Thoracic aorta (tissue), 2 donors: ENCODE measurements around the gene VSIG2. TPM values are rescaled to one million over a fixed set of nuclear protein-coding genes. Genes with fewer than 3 reads are reported as not detected.

Experiments
- ATAC-seq: fragments of 150-250 bp; one replicate; pipeline ENCODE4 v1.8.0; 2017; ENCODE audit warnings: low read depth; ENCODE audit not compliant: insufficient number of reproducible peaks, low FRiP score
- DNase-seq: peaks from one replicate; pipeline ENCODE4 v3.0.0-alpha.2; 2020; ENCODE audit warnings: low spot score
- H3K27ac ChIP-seq, 2 donors: fragments of 200-600 bp; sonication (generic); 1 replicate in 1 of 2; 2 replicates in 1 of 2; pipeline ENCODE4 v1.5.1; 2016; ENCODE audit warnings: mild to moderate bottlenecking in 2 of 2, moderate library complexity in 2 of 2
- H3K27me3 ChIP-seq: fragments of 200-600 bp; sonication (generic); replicated peaks from 2 replicates; pipeline ENCODE4 v1.6.0; 2016; ENCODE audit warnings: mild to moderate bottlenecking; ENCODE audit not compliant: insufficient read depth
- H3K36me3 ChIP-seq: fragments of 200-600 bp; sonication (generic); one replicate; pipeline ENCODE4 v1.5.1; 2016
- H3K4me1 ChIP-seq, 2 donors: fragments of 200-600 bp; sonication (generic); 1 replicate in 1 of 2; 2 replicates in 1 of 2; pipeline versions ENCODE4 v1.5.1 to v1.6.0; 2016; ENCODE audit warnings: low read depth in 2 of 2, mild to moderate bottlenecking in 1 of 2; ENCODE audit not compliant: control insufficient read depth in 1 of 2
- H3K4me3 ChIP-seq: fragments of 200-600 bp; sonication (generic); 2 replicates; pipeline ENCODE4 v1.5.1; 2016; ENCODE audit warnings: mild to moderate bottlenecking
- H3K9me3 ChIP-seq: fragments of 200-600 bp; sonication (generic); 2 replicates; pipeline ENCODE4 v1.5.1; 2016
- CTCF ChIP-seq: fragments of 200-600 bp; sonication (generic); IDR thresholded peaks from one replicate; pipeline ENCODE4 v1.5.1; 2019; ENCODE audit warnings: antibody characterized with exemption
- total RNA-seq, 2 donors: library from RNA; depleted of rRNA; stranded (reverse); fragments of >200 nt; gene quantifications; one replicate each; pipeline versions ENCODE4 v1.1.0 to v1.2.3, GENCODE V29; 2016

The VSIG2 gene
- total RNA-seq = 1 to 10 TPM; 1.2 to 2.7 TPM

DNA sequence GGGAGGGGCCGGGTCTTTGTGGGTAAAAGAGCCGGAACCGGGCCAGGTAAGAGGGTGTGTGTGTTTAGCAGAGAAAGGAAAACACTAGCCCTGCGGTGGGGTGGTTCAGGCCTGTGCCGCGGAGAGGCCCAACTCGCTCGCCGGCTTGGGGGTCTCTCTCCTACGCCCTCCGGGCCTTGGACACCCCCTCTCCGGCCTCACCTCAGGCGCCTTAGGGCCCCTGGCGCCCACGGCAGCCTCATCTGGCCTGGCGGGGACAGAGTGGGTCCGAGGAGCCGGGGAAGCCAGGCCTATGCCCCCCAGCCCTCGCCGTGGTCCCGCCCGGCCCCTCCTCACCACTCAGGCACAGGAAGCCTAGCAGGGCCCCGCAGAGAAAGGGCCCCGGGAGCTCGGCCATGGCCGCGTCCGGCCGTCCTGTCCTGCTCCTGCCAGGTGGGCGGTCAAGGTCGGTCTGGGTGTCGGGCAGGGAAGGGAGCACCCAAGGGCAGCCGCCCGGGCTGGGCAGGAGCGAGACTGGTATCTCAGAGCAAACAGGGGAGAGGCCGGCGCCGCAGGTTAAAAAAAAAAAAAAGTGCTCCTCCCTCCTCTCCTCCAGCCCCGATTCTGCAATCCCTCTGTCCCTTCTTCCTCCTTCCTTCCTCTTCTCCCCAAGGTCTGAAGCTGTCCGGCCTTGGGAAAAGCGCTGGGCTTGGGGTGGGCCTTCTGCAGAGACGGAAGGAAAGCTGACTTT is at the start of gene VSIG2:
Gene VSIG2, minus strand, starts transcription at position 515 of the 730 bp plus-strand sequence. Its CDS starts 118 bp downstream, at position 397.
- no peak for ATAC-seq
- H3K27me3 ChIP-seq = no peaks in the 10 kb centered on the region
- H3K36me3 ChIP-seq = no peaks in the 10 kb centered on the region
- H3K4me1 ChIP-seq = no peaks in the 10 kb centered on the region
- no peak within 1 kb of the TSS for H3K4me3 ChIP-seq
- no peak for TF ChIP-seq CTCF
- DNase-seq = no peak
- no peaks in the 10 kb centered on the region for H3K9me3 ChIP-seq
- H3K27ac ChIP-seq = no peak within 1 kb of the TSS

DNA sequence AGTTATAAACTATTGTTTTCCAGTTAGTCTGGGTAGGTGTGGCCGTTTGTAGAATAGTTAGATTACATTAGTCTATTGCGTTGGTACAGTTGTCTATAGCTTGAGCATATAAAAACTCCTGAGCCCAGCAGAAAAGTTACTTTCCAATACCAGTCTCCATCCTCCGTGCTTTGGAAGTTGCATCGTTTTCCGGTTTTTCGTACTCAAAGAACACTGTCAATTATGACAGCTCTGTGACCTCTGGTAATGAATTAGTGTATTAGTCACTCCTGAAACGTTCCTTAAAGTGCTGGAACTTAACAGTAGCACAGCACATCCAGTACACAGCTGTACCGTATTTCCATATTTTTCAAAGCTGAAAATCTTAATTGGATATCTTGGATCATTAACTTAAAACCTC is 49.0 kb upstream of the VSIG2 start:
- H3K27me3 ChIP-seq = no peaks in the 10 kb centered on the region

DNA sequence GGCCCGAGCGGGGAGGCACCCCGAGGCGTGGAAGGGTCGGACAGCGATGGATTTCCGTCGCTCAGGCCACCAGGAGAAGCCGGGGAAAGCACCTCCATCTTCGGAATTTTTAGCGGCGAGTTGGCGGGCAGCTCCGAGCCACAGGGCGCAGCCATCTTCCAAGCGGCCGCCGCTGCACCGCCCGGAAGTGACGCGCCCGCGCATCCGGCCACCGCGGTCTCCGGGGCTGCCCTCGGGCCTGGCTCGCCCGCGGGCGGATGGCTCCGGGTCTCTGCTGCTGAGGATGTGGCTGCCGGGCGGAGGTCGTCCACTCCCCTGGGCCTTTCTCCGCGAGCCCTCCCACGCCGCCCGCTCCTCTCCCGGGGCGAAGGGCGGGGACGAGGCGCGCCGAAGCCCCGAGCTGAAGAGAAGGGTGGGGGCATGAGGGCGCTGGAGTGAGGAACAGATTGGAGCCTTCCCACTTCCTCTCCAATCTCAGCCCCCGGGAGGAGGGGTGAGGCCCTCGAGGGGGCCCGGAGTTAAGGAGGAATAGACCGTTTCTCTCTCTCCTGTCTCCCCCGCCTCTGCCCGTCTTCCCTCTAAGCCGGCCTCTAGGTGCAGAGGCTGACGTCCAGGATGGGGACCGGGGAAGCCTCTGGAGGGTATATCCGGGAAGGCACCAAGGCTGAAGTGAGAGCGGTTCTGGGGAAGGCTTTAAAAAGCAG is 48.3 kb upstream of the VSIG2 start, which contains the start of gene MSANTD2:
Gene MSANTD2, minus strand, starts transcription at position 181 of the 704 bp plus-strand sequence. Its CDS starts 26 bp downstream, at position 155.
- Histone ChIP-seq H3K27me3 (no peaks in the 10 kb centered on the region), H3K4me3 (peak within 1 kb of the TSS; percentile 100), H3K27ac (peak within 1 kb of the TSS; percentile 99 to 100), H3K4me1 (peaks cover 17 to 37% of the 10 kb centered on the region in 2 donors), H3K36me3 (peaks cover 2% of the 10 kb centered on the region), H3K9me3 (no peaks in the 10 kb centered on the region)
- ATAC-seq (peak; percentile 90), DNase-seq (peak; percentile 35)
- no peak for TF ChIP-seq CTCF

More for the DNA sequence above, 49.0 kb upstream of the VSIG2 start:
- peaks cover 17 to 37% of the 10 kb centered on the region in 2 donors for H3K4me1 ChIP-seq
- H3K4me3 ChIP-seq = peak overlapping the region; percentile 100
- peak overlapping the region; percentile 99 to 100 for H3K27ac ChIP-seq
- ATAC-seq (peak; percentile 69), DNase-seq (no peak)
- no peaks in the 10 kb centered on the region for H3K9me3 ChIP-seq
- H3K36me3 ChIP-seq = peaks cover 4% of the 10 kb centered on the region
- no peak for TF ChIP-seq CTCF

- Histone ChIP-seq H3K36me3 (no peaks in the 10 kb centered on the region), H3K4me3 (peak overlapping the region; percentile 100), H3K4me1 (peaks cover 17 to 37% of the 10 kb centered on the region in 2 donors), H3K9me3 (no peaks in the 10 kb centered on the region), H3K27me3 (no peaks in the 10 kb centered on the region), H3K27ac (peak overlapping the region; percentile 99 to 100)
- TF ChIP-seq CTCF = no peak
- ATAC-seq (no peak), DNase-seq (no peak)
These were observed 47.5 kb upstream of the VSIG2 start for GRCh38 chr11:124799348-124800225.
